CD4-positive, alpha-beta T cell treated with Interleukin-1 beta for 1 hour (primary cell): ENCODE results near the gene HBM.
A peak's percentile ranks its signal among the peaks of the same experiment; 100 is the strongest.
"Not testable (repeated sequence)": the region's sequence is repeated elsewhere in the genome, so short reads cannot be mapped to it uniquely, and the experiment has no call there.

ENCODE experiments used
- DNase-seq, 2 donors: peaks; one replicate each; pipeline ENCODE4 v3.0.0-alpha.2; 2020 to 2022

The HBM gene

DNA sequence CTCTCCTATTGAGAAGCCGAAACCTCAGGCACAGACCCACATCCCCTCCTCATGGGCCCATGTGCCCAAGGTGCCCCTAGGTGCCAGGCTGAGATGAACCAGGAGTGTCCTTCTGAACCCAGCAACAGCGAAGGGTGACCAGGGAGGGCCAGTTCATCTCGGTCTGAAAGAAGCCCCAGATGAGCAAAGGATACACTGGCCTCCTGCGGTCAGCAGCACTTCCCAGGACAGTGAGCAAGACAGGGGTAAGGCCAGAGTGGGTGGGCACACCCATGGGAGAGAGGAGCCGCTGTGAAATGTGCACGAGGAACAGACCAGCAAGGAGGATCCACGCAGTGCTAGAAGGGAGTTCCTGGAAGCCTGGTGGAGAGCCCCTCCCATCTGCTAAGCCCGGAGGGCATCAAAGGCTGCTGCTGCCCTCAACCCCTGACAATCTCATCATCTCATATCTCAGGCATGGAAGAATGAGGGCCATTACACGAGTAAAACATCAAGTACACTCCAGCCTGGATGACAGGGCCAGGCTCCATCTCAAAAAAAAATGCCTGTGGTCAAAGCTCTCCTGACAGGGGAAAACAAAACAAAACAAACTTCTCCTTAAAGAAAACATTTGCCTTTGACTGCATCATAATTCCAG, 16.6 kb upstream of the HBM start:
- no peak for DNase-seq

DNA sequence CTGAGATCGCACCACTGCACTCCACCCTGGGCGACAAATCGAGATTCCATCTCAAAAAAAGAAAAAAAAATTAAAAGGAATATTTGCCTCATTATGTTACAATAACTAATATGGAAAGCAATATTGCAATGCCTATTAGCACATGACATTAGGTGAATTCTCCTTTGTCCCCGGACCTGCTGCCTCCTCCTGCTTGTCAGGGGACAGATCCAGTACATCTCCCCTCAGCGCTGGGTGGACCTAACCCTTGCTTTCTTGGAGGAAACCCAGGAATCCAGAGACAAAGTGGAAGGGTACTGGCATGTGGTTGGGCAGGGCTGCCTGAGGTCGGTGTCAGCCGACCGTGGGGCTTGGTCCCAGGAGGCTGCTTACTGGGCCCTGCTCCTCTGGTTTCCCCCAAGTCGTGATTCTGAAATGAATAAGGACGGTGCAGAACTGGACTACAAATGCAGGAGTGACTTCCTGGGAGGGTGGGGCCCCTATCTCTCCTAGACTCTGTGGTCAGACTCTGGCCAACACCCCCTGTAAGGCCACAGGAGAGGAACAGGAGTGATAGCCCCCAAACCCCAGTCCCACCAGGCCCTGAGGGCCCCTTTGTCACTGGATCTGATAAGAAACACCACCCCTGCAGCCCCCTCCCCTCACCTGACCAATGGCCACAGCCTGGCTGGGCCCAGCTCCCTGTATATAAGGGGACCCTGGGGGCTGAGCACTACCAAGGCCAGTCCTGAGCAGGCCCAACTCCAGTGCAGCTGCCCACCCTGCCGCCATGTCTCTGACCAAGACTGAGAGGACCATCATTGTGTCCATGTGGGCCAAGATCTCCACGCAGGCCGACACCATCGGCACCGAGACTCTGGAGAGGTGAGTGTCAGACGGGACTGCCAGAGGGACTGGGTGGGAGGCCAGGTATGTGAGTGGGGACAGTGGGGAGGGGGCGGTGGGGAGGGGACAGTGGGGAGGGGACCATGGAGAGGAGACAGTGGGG, 13.3 kb upstream of the HBM start, which contains the start of gene HBZ:
Gene HBZ (plus strand): TSS at position 504 of the 988 bp plus-strand sequence. CDS start 266 bp downstream, at position 770.
- DNase-seq = no peak

DNA sequence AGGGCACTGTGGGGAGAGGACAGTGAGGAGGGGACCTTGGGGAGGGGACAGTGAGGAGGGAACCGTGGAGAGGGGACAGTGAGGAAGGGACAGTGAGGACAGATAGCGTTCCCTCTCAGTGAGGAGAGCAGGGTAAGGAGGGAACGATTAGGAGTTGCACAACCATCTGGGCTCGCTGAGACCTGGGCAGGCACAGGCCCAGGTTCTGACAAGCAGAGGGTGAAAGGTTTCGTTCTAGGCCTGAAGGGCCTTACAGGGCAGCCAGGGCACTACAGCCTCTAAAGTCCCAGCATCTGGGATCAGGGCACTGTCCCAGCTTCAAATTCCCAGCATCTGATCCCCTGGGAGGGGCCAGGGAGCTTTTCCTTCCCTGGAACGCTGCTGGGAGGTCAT, 12.7 kb upstream of the HBM start:
- not testable (repeated sequence) for DNase-seq

DNA sequence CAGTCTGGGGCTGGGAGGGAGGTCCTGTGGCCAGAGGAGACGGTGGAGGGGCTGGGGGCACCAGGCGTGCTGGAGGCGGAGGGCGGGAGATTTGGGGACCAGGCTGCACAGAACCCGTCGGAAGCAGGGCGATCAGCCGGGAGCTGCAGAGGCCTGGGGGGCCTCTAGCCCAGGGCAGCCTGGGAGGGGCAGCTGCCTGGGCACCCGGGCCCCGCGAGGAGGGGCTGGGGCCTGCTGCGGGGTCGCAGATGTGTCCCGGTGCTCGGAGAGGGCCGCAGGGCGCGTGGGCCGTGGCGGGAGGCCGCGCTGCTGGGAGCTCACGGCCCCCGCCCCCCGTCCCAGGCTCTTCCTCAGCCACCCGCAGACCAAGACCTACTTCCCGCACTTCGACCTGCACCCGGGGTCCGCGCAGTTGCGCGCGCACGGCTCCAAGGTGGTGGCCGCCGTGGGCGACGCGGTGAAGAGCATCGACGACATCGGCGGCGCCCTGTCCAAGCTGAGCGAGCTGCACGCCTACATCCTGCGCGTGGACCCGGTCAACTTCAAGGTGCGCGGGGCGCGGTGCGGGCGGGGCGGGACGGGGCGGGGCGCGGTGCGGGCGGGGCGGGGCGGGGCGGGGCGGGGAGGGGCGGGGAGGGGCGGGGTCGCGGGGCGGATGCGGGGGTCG, 12.1 kb upstream of the HBM start:
- not testable (repeated sequence) for DNase-seq

DNA sequence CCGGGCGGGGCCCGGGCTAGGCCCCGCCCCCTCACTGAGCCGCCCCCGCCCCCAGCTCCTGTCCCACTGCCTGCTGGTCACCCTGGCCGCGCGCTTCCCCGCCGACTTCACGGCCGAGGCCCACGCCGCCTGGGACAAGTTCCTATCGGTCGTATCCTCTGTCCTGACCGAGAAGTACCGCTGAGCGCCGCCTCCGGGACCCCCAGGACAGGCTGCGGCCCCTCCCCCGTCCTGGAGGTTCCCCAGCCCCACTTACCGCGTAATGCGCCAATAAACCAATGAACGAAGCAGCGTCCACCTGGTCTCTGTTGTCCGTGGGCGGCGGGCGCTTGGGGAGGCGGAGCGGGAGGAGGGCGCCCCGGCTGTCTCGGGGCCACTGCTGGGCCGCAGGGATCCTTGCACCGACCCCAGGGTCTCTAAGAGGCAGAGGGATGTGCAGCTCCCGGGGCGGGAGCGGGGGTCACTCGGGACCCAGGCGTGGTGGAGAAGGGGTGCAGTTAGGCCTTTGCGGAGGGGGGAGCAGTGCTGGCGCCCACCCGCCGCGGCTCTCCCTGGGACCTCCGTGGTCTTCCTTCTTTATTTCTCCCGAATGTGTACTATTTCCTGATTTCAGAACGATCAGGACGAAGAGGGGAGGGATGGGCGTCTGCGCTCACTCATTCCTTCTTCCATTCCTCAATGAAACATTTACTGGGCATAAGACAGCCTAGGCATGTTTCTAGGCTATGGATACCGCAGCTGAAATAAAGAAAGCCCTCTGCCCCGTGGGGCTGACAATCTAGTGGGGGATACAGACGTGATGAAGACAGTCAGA, 11.4 kb upstream of the HBM start:
- DNase-seq = peak; percentile 7 to 15

DNA sequence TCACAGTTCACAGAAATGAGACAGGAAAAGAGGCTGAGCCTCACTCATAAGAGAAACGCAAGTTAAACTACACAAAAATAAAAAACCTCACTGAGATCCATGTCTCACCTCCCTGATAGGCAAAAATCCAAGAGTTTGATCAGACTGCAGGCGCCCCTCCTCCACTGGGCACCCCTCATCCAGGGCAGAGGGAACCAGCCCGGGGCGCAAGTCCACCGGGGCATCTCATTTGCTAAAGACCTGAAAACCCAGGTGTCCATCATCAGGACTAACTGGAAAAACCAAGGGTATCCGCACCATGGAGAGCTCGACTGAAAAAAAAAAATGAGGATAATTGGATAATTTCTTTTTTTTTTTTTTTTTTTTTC, 10.8 kb upstream of the HBM start:
- no peak for DNase-seq

DNA sequence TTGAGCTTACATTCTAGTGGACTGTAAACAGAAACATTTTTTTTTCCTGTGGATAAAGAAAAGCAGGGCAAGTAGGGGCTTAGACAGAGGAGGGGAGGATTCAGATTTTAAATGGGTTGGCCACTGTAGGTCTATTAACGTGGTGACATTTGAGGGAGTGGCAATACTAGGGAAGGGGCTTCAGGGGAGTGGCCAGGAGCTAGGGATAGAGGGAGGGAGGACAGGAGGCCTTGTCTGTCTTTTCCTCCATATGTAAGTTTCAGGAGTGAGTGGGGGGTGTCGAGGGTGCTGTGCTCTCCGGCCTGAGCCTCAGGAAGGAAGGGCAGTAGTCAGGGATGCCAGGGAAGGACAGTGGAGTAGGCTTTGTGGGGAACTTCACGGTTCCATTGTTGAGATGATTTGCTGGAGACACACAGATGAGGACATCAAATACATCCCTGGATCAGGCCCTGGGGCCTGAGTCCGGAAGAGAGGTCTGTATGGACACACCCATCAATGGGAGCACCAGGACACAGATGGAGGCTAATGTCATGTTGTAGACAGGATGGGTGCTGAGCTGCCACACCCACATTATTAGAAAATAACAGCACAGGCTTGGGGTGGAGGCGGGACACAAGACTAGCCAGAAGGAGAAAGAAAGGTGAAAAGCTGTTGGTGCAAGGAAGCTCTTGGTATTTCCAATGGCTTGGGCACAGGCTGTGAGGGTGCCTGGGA, 6.5 kb upstream of the HBM start:
- no peak for DNase-seq

DNA sequence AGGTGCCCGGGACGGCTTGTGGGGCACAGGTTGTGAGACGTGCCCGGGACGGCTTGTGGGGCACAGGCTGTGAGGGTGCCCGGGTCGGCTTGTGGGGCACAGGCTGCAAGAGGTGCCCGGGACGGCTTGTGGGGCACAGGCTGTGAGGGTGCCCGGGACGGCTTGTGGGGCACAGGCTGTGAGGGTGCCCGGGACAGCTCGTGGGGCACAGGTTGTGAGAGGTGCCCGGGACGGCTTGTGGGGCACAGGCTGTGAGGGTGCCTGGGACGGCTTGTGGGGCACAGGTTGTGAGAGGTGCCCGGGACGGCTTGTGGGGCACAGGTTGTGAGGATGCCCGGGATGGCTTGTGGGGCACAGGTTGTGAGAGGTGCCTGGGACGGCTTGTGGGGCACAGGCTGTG, 5.5 kb upstream of the HBM start:
- DNase-seq = not testable (repeated sequence)

DNA sequence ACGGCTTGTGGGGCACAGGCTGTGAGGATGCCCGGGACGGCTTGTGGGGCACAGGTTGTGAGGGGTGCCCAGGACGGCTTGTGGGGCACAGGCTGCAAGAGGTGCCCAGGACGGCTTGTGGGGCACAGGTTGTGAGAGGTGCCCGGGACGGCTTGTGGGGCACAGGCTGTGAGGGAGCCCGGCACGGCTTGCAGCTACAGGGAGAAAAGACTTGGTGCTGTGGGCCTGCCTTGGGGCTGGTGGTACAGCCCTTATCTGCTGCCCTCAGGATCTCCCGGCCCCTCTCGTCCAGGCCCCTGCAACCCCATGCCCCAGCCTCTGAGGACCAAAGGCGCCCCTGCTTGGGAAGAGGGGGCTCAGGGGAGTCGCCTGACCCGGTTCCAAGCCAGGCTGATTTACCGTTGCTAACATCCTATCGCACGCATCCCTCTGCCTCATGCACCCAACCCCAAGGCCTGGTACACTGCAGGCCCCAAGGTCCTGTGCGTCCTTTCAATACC, 5.0 kb upstream of the HBM start:
- DNase-seq = no peak

DNA sequence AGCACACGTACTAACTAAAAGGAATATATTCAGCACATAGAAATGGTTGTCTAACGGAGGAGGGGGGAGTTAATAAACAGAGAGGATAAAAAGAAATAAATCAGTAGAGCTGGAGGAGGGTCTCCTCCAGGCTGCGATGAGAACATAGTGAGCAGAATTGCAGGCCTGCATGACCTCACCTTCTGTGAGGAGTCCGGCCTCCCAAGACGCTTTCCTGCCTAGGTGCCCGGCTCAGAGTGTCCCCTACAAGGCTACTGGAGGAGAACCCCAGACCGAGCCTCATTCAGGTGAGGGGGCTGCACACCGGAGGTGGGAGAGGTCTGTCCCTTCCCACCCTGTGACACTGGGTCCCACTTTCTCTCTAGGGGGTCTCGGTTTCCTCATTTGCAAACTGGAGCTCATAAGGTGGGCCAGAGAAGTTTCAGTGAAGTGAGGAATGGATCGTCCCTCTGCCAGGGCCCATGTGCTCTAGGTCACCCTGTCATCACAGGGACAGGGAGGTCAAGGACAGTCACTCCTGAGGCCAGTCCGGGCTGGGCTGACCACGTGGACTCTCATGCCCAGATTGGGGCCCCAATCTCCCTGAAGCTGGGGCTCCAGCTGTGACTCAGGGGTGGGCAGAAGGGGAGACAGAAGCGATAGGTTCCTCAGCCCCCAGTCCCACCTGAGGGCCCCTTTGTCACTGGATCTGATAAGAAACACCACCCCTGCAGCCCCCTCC, 3.3 kb upstream of the HBM start:
- DNase-seq = no peak

DNA sequence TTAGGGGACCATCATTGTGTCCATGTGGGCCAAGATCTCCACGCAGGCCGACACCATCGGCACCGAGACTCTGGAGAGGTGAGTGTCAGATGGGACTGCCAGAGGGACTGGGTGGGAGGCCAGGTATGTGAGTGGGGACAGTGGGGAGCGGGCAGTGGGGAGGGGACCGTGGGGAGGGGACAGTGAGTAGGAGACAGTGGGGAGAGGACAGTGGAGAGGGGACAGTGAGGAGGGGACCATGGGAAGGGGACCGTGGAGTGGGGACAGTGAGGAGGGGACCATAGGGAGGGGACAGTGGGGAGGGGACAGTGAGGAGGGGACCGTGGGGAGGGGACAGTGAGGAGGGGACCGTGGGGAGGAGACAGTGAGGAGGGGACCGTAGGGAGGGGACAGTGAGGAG, 2.6 kb upstream of the HBM start:
- not testable (repeated sequence) for DNase-seq

DNA sequence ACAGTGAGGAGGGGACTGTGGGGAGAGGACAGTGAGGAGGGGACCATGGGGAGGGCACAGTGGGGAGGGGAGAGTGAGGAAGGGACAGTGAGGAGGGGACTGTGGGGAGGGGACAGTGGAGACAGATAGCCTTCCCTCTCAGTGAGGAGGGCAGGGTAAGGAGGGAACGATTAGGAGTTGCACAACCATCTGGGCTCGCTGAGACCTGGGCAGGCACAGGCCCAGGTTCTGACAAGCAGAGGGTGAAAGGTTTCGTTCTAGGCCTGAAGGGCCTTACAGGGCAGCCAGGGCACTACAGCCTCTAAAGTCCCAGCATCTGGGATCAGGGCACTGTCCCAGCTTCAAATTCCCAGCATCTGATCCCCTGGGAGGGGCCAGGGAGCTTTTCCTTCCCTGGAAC, 2.1 kb upstream of the HBM start:
- not testable (repeated sequence) for DNase-seq

DNA sequence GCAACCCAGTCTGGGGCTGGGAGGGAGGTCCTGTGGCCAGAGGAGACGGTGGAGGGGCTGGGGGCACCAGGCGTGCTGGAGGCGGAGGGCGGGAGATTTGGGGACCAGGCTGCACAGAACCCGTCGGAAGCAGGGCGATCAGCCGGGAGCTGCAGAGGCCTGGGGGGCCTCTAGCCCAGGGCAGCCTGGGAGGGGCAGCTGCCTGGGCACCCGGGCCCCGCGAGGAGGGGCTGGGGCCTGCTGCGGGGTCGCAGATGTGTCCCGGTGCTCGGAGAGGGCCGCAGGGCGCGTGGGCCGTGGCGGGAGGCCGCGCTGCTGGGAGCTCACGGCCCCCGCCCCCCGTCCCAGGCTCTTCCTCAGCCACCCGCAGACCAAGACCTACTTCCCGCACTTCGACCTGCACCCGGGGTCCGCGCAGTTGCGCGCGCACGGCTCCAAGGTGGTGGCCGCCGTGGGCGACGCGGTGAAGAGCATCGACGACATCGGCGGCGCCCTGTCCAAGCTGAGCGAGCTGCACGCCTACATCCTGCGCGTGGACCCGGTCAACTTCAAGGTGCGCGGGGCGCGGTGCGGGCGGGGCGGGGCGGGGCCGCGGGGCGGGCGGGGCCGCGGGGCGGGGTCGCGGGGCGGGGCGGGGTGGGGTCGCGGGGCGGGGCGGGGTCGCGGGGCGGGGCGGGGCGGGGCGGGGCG, 1.5 kb upstream of the HBM start:
- DNase-seq = not testable (repeated sequence)

DNA sequence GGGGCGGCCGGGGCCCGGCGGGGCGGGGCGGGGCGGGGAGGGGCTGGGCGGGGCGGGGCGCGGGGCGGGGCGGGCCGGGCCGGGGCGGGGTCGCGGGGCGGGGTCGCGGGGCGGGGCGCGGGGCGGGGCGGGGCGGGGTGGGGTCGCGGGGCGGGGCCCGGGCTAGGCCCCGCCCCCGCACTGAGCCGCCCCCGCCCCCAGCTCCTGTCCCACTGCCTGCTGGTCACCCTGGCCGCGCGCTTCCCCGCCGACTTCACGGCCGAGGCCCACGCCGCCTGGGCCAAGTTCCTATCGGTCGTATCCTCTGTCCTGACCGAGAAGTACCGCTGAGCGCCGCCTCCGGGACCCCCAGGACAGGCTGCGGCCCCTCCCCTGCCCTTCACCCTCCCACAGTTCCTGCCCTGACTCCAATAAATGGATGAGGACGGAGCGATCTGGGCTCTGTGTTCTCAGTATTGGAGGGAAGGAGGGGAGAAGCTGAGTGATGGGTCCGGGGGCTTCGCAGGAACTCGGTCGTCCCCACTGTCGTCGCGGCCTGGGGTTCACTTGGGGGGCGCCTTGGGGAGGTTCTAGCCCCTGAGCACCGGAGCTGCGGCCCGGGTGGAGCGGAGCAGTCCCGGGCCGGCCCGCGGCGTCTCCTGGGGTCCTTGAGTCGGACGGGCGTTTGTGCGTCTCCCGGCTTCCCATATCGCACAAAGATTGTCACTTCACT, 795 bp upstream of the HBM start:
- no peak for DNase-seq

DNA sequence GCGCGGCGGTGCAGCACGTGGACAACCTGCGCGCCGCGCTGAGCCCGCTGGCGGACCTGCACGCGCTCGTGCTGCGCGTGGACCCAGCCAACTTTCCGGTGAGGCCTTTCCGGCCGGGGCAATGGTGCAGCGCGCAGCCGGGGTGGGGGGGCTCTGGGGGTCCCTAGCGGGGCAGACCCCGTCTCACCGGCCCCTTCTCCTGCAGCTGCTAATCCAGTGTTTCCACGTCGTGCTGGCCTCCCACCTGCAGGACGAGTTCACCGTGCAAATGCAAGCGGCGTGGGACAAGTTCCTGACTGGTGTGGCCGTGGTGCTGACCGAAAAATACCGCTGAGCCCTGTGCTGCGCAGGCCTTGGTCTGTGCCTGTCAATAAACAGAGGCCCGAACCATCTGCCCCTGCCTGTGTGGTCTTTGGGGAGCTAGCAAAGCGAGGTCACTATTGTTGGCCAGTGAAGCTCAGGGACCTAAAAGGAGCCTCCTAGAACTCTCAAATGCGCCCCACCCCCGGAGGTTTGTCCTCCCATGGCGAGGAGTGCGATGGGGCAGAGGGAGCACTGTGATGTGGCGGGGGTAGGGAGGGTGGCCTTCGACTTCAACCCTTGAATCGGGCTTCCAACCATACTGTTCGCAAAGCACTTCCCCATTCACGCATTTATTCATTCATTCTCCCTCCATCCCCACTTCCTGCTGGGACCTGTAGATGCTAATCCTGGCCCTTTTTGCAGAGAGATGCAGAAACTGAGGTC, 770 bp downstream of the HBM start:
- no peak for DNase-seq

DNA sequence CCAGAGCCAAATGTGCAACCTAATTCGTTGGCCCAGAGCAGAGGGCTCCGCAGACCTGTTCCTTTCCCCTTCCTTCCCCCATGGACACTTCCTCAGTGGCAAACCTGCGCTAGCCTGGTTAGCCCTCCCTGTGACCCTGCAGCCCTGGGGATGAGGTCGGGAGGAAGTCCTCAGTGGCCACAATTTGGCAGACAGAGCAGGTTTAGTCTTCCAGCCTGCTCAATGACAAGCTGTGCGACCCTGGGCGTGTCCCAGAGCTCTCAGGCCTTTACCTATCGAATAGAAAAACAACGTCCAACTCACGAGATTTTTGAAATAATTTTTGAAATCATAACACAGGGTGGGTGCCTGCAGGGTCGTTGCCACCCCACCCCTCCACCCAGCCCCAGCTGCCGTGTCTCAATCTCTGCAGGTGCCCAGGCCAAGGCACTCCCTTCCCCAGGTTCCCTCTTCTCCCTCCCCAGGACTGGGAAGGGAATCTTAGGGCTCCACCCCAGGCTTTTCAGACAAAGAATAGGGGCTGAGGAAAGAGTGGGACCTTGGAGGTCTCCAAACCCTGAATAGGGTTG, 1.4 kb downstream of the HBM start:
- DNase-seq = no peak

DNA sequence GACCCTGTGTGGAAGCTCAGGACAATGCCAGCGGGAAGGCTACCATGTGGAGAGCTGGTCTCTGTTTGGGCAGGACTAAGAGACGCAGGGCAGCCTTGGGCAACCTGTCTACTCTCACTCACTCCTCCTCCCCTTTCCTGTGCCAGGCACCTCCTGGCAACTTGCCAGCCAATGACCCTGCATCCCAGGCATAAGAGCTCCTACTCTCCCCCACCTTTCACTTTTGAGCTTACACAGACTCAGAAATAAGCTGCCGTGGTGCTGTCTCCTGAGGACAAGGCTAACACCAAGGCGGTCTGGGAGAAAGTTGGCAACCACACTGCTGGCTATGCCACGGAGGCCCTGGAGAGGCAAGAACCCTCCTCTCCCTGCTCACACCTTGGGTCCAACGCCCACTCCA, 2.6 kb downstream of the HBM start:
- no peak for DNase-seq

DNA sequence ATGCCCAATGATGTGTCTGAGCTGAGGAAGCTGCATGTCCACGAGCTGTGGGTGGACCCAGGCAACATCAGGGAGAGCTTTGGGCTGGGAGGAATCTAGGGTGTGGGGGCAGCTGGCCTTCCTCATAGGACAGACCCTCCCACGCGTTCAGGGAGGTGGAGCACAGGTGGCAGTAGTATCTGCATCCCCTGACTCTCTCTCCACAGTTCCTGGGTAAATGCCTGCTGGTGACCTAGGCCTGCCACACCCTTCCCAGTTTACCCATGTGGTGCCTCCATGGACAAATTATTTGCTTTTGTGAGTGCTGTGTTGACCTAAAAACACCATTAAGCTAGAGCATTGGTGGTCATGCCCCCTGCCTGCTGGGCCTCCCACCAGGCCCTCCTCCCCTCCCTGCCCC, 3.2 kb downstream of the HBM start:
- no peak for DNase-seq

DNA sequence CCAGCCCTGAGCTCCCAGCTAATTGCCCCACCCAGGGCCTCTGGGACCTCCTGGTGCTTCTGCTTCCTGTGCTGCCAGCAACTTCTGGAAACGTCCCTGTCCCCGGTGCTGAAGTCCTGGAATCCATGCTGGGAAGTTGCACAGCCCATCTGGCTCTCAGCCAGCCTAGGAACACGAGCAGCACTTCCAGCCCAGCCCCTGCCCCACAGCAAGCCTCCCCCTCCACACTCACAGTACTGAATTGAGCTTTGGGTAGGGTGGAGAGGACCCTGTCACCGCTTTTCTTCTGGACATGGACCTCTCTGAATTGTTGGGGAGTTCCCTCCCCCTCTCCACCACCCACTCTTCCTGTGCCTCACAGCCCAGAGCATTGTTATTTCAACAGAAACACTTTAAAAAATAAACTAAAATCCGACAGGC, 4.3 kb downstream of the HBM start:
- not testable (repeated sequence) for DNase-seq
